PC-3 (cell line): ENCODE measurements around the gene WDPCP. TPM values are rescaled to one million over a fixed set of nuclear protein-coding genes. Genes with fewer than 3 reads are reported as not detected.

Experiments
- ATAC-seq: fragments of 200-7000 bp; cut with Tn5 transposase; 2 replicates; pipeline ENCODE4 v1.9.1; 2020; ENCODE audit warnings: mild to moderate bottlenecking, moderate library complexity
- BruUV-seq: library from RNA; stranded (reverse); fragments of 400-500 nt; replicated peaks from 2 replicates; lab custom pipeline; 2021; lab: Mats Ljungman, UMichigan
- CTCF ChIA-PET: fragments of 300-600 bp; sonication (Branson Sonifier 250); formaldehyde crosslinking; loops from one replicate; lab custom pipeline; 2022; ENCODE audit warnings: antibody characterized with exemption; lab: Charles Lee
- POLR2A ChIA-PET: fragments of 300-600 bp; sonication (Branson Sonifier 250); formaldehyde crosslinking; loops from one replicate; lab custom pipeline; 2022; ENCODE audit warnings: antibody characterized with exemption; ENCODE audit not compliant: unreplicated experiment; lab: Charles Lee
- DNase-seq: peaks from one replicate; pipeline ENCODE4 v3.0.0-alpha.2; 2015
- H2AFZ ChIP-seq: fragments of 300-600 bp; sonication (generic); 2 replicates; pipeline ENCODE4 v1.6.0; 2016; ENCODE audit warnings: antibody characterized with exemption, low read length
- H3F3A ChIP-seq: fragments of 300-600 bp; sonication (generic); one replicate; pipeline ENCODE4 v1.6.0; 2017; ENCODE audit warnings: antibody characterized with exemption, low read length, control low read depth, mild to moderate bottlenecking; ENCODE audit not compliant: unreplicated experiment
- H3K27ac ChIP-seq: fragments of 300-600 bp; sonication (generic); 2 replicates; pipeline ENCODE4 v1.5.1; 2016; ENCODE audit warnings: mild to moderate bottlenecking, low read length
- H3K27me3 ChIP-seq: fragments of 300-600 bp; sonication (generic); 2 replicates; pipeline ENCODE4 v1.6.1; 2016; ENCODE audit warnings: low read length, mixed read lengths
- H3K36me3 ChIP-seq: fragments of 300-600 bp; sonication (generic); 2 replicates; pipeline ENCODE4 v1.6.1; 2016; ENCODE audit warnings: low read depth, mixed run types, low read length, mixed read lengths
- H3K4me1 ChIP-seq: fragments of 300-600 bp; sonication (generic); 2 replicates; pipeline ENCODE4 v1.5.1; 2016; ENCODE audit warnings: low read length; ENCODE audit not compliant: insufficient read depth
- H3K4me2 ChIP-seq: fragments of 300-600 bp; sonication (generic); 2 replicates; pipeline ENCODE4 v1.6.0; 2016; ENCODE audit warnings: low read length
- H3K4me3 ChIP-seq: fragments of 300-600 bp; sonication (generic); 2 replicates; pipeline ENCODE4 v1.5.1; 2016; ENCODE audit warnings: mild to moderate bottlenecking, low read length, mixed read lengths
- H3K79me2 ChIP-seq: fragments of 300-600 bp; sonication (generic); 2 replicates; pipeline ENCODE4 v1.6.1; 2017; ENCODE audit warnings: low read length, mixed read lengths
- H3K9ac ChIP-seq: fragments of 300-600 bp; sonication (generic); 2 replicates; pipeline ENCODE4 v1.6.0; 2016; ENCODE audit warnings: mild to moderate bottlenecking, low read length
- H3K9me2 ChIP-seq: fragments of 300-600 bp; sonication (generic); replicated peaks from 2 replicates; pipeline ENCODE4 v1.6.1; 2016; ENCODE audit warnings: mixed run types, low read length, mixed read lengths
- H3K9me3 ChIP-seq: fragments of 300-600 bp; sonication (generic); 2 replicates; pipeline ENCODE4 v1.6.1; 2016; ENCODE audit warnings: low read length, mixed read lengths
- H4K20me1 ChIP-seq: fragments of 300-600 bp; sonication (generic); 2 replicates; pipeline ENCODE4 v1.6.1; 2016; ENCODE audit warnings: low read length, mixed read lengths
- CTCF ChIP-seq: fragments of 300-600 bp; sonication (generic); conservative IDR thresholded peaks from 2 replicates; pipeline ENCODE4 v1.5.1; 2017; ENCODE audit warnings: antibody characterized with exemption, low read depth, mild to moderate bottlenecking, low read length
- EZH2 ChIP-seq: fragments of 300-600 bp; sonication (generic); IDR thresholded peaks from one replicate; pipeline ENCODE4 v1.6.1; 2017; ENCODE audit warnings: antibody characterized with exemption, mild to moderate bottlenecking, low read length; ENCODE audit not compliant: unreplicated experiment
- EZH2phosphoT487 ChIP-seq: fragments of 300-600 bp; sonication (generic); IDR thresholded peaks from 2 replicates; pipeline ENCODE4 v1.6.1; 2018; ENCODE audit warnings: mild to moderate bottlenecking, antibody characterized with exemption, low read length, borderline replicate concordance
- intact Hi-C: fragments of 100-400 bp; cut with micrococcal nuclease; formaldehyde crosslinking; loops from 2 replicates; pipeline ENCODE4 v1.9.0; 2023
- total RNA-seq: library from RNA; depleted of rRNA; stranded (reverse); fragments of >200 nt; gene quantifications from 2 replicates; pipeline ENCODE4 v1.2.3, GENCODE V29; 2014

The WDPCP gene
- total RNA-seq, 1 experiment from 2014 or later = 4.0 TPM

- CTCF ChIA-PET = no interaction called here
- peaks cover 41% of the 10 kb centered on the region for H3K79me2 ChIP-seq
These were observed 8.2 kb upstream of the WDPCP start for GRCh38 chr2:63596401-63596883.

GRCh38 chr2:63594660-63595059 lies 6.4 kb upstream of the WDPCP start:
- TF ChIP-seq EZH2phosphoT487 (no peak), EZH2 (no peak), CTCF (peak; percentile 40; the same call in 1 of the 2 replicates)
- Histone ChIP-seq H3K27me3 (no peaks in the 10 kb centered on the region), H3K9me3 (no peaks in the 10 kb centered on the region), H3K4me3 (no peak overlapping the region), H3K4me2 (no peak overlapping the region), H3K79me2 (peaks cover 59% of the 10 kb centered on the region), H2AFZ (no peak overlapping the region), H3K9ac (no peak overlapping the region), H3F3A (no peaks in the 10 kb centered on the region), H3K9me2 (no peaks in the 10 kb centered on the region), H3K27ac (no peak overlapping the region), H3K4me1 (peaks cover 17% of the 10 kb centered on the region), H3K36me3 (peaks cover 26% of the 10 kb centered on the region; the same call in 1 of the 2 replicates), H4K20me1 (no peaks in the 10 kb centered on the region; the same call in 1 of the 2 replicates)
- ATAC-seq (no peak), DNase-seq (peak; percentile 7)
- ChIA-PET POLR2A (interaction anchor here (0.6 kb wide), 1 partner anchor 67 kb away, joined by 3 read pairs; no protein-coding TSS in a partner anchor), CTCF (no interaction called here)
- intact Hi-C loops = no loop called here
- BruUV-seq = no TSS peak

More at GRCh38 chr2:63596401-63596883, 8.2 kb upstream of the WDPCP start:
- POLR2A ChIA-PET = no interaction called here
- ATAC-seq (no peak), DNase-seq (no peak)
- H3K4me3 ChIP-seq = no peak overlapping the region
- no peaks in the 10 kb centered on the region for H3K27me3 ChIP-seq
- intact Hi-C loops = no loop called here
- H4K20me1 ChIP-seq = no peaks in the 10 kb centered on the region; the same call in 1 of the 2 replicates
- no peak overlapping the region for H3K9ac ChIP-seq
- no peak overlapping the region for H3K4me2 ChIP-seq
- H3K27ac ChIP-seq = no peak overlapping the region
- H3K36me3 ChIP-seq = peaks cover 36% of the 10 kb centered on the region; the same call in 1 of the 2 replicates
- H2AFZ ChIP-seq = no peak overlapping the region
- H3K4me1 ChIP-seq = no peaks in the 10 kb centered on the region
- no peaks in the 10 kb centered on the region for H3K9me3 ChIP-seq
- TF ChIP-seq CTCF (no peak), EZH2 (no peak), EZH2phosphoT487 (no peak)
- BruUV-seq = no TSS peak
- no peaks in the 10 kb centered on the region for H3F3A ChIP-seq
- no peaks in the 10 kb centered on the region for H3K9me2 ChIP-seq

- H3K79me2 ChIP-seq = peaks cover 81% of the 10 kb centered on the region
- intact Hi-C loops = no loop called here
- POLR2A ChIA-PET = interaction anchor here (0.8 kb wide), 1 partner anchor 896 kb away, joined by 6 read pairs; no protein-coding TSS in a partner anchor
These were observed 3.4 kb upstream of the WDPCP start for GRCh38 chr2:63591566-63592175.

More at GRCh38 chr2:63591566-63592175, 3.4 kb upstream of the WDPCP start:
- H3K27me3 ChIP-seq = no peaks in the 10 kb centered on the region
- no peak overlapping the region for H3K27ac ChIP-seq
- ATAC-seq = no peak
- no peaks in the 10 kb centered on the region for H3K9me3 ChIP-seq
- peaks cover 23% of the 10 kb centered on the region for H3K4me1 ChIP-seq
- no peaks in the 10 kb centered on the region for H3K9me2 ChIP-seq
- H3K4me2 ChIP-seq = no peak overlapping the region
- peaks cover 19% of the 10 kb centered on the region; the same call in 1 of the 2 replicates for H3K36me3 ChIP-seq
- CTCF ChIA-PET = no interaction called here
- no peak for TF ChIP-seq EZH2phosphoT487
- TF ChIP-seq EZH2 = no peak
- TF ChIP-seq CTCF = no peak
- no TSS peak for BruUV-seq
- no peak overlapping the region for H3K4me3 ChIP-seq
- no peak overlapping the region for H2AFZ ChIP-seq
- no peaks in the 10 kb centered on the region for H3F3A ChIP-seq
- no peak overlapping the region for H3K9ac ChIP-seq
- no peak for DNase-seq
- no peaks in the 10 kb centered on the region; the same call in 1 of the 2 replicates for H4K20me1 ChIP-seq
